GM12891 (cell line): ENCODE measurements around the gene PHAF1.

ENCODE experiments used
- DNase-seq: peaks from one replicate; pipeline ENCODE4 v3.0.0; 2011; ENCODE audit warnings: low spot score; ENCODE audit not compliant: insufficient read length
- FAIRE-seq: peaks from 2 replicates; lab custom pipeline; 2011; peaks lifted over from hg19 to GRCh38; lab: Jason Lieb, UNC
- PAX5 ChIP-seq: IDR thresholded peaks from 2 replicates; pipeline ENCODE4 v1.6.1; 2011; ENCODE audit warnings: low read length, moderate library complexity, mild to moderate bottlenecking; ENCODE audit not compliant: insufficient read depth, severe bottlenecking
- POLR2A ChIP-seq: IDR thresholded peaks from 2 replicates; pipeline ENCODE4 v1.6.1; 2011; ENCODE audit warnings: low read depth, low read length, control low read depth
- POLR2AphosphoS5 ChIP-seq: IDR thresholded peaks from 2 replicates; pipeline ENCODE4 v1.6.1; 2011; ENCODE audit warnings: low read depth, low read length, control low read depth
- POU2F2 ChIP-seq: IDR thresholded peaks from 2 replicates; pipeline ENCODE4 v1.6.1; 2011; ENCODE audit warnings: low read depth, mild to moderate bottlenecking, control low read depth, low read length, moderate library complexity
- SPI1 ChIP-seq: IDR thresholded peaks from 2 replicates; pipeline ENCODE4 v1.6.1; 2011; ENCODE audit warnings: low read depth, low read length, control low read depth
- TAF1 ChIP-seq: IDR thresholded peaks from 2 replicates; pipeline ENCODE4 v1.6.1; 2011; ENCODE audit warnings: low read depth, low read length, control low read depth

The PHAF1 gene

GRCh38 chr16:67101311-67102082 lies 8.2 kb upstream of the PHAF1 start:
- TF ChIP-seq SPI1 (peak; percentile 27; the same call in 1 of the 2 replicates), POU2F2 (no peak)
- DNase-seq (no peak), FAIRE-seq (no peak)

- DNase-seq (no peak), FAIRE-seq (no peak)
- TF ChIP-seq POLR2A (no peak), POU2F2 (no peak), SPI1 (no peak), POLR2AphosphoS5 (no peak), PAX5 (no peak), TAF1 (no peak)
Observed at GRCh38 chr16:67104061-67104460, 5.7 kb upstream of the PHAF1 start.

GRCh38 chr16:67104845-67105244 lies 4.9 kb upstream of the PHAF1 start:
- TF ChIP-seq POU2F2 (no peak), POLR2AphosphoS5 (no peak), SPI1 (peak; percentile 44; the same call in 1 of the 2 replicates)
- FAIRE-seq (no peak), DNase-seq (no peak)

- TF ChIP-seq PAX5 (no peak), POLR2A (no peak), TAF1 (no peak)
- DNase-seq (no peak), FAIRE-seq (no peak)
Observed at GRCh38 chr16:67105246-67105645, 4.5 kb upstream of the PHAF1 start.

GRCh38 chr16:67105881-67106280 lies 3.9 kb upstream of the PHAF1 start:
- TF ChIP-seq PAX5 (no peak), POU2F2 (no peak), SPI1 (no peak), TAF1 (no peak), POLR2AphosphoS5 (no peak), POLR2A (no peak)
- FAIRE-seq (no peak), DNase-seq (no peak)

- TF ChIP-seq POLR2A (no peak), TAF1 (no peak), POLR2AphosphoS5 (no peak), PAX5 (no peak), POU2F2 (no peak), SPI1 (no peak)
- FAIRE-seq, result no peak
Observed at GRCh38 chr16:67108489-67108888, 1.3 kb upstream of the PHAF1 start.

GRCh38 chr16:67108931-67109406 lies 772 bp upstream of the PHAF1 start:
- TF ChIP-seq TAF1 (no peak), POLR2AphosphoS5 (no peak), POLR2A (no peak), SPI1 (no peak), POU2F2 (no peak), PAX5 (no peak)
- FAIRE-seq, result no peak
- no peak for DNase-seq

More at GRCh38 chr16:67108489-67108888, 1.3 kb upstream of the PHAF1 start:
- no peak for DNase-seq

- DNase-seq (no peak), FAIRE-seq (no peak)
- TF ChIP-seq SPI1 (no peak), TAF1 (no peak), POU2F2 (no peak), POLR2A (no peak), PAX5 (no peak), POLR2AphosphoS5 (no peak)
Observed at GRCh38 chr16:67111951-67112444, 2.3 kb downstream of the PHAF1 start.

GRCh38 chr16:67112591-67113399 lies 3.1 kb downstream of the PHAF1 start:
- DNase-seq, result no peak
- no peak for FAIRE-seq
- no peak for TF ChIP-seq POLR2AphosphoS5
- no peak for TF ChIP-seq POLR2A
- TF ChIP-seq TAF1, result no peak
- no peak for TF ChIP-seq POU2F2
- no peak for TF ChIP-seq SPI1
- no peak for TF ChIP-seq PAX5

GRCh38 chr16:67114793-67115192 lies 5.1 kb downstream of the PHAF1 start:
- no peak for DNase-seq
- TF ChIP-seq POLR2A (no peak), SPI1 (no peak), PAX5 (no peak), TAF1 (no peak), POU2F2 (no peak), POLR2AphosphoS5 (no peak)
- FAIRE-seq, result no peak

- TF ChIP-seq POLR2AphosphoS5 (no peak), TAF1 (no peak), POU2F2 (no peak), POLR2A (no peak), SPI1 (no peak), PAX5 (no peak)
- DNase-seq, result no peak
- FAIRE-seq, result no peak
Observed at GRCh38 chr16:67115639-67116038, 5.9 kb downstream of the PHAF1 start.
